Activated CD8-positive, alpha-beta memory T cell treated with anti-CD3 and anti-CD28 coated beads, Interleukin-2, amount 50 U/mL, for 48 hours (primary cell): ENCODE data around the gene MAD1L1.

Source experiments
- DNase-seq: peaks from one replicate; pipeline ENCODE4 v3.0.0-alpha.2; 2020

MAD1L1 gene

GRCh38 chr7:2112261-2113198 lies 120.2 kb downstream of the MAD1L1 start:
- DNase-seq: no peak

GRCh38 chr7:2111568-2111967 lies 121.2 kb downstream of the MAD1L1 start:
- no peak for DNase-seq

GRCh38 chr7:2110610-2111396 lies 121.9 kb downstream of the MAD1L1 start:
- no peak for DNase-seq

- peak; percentile 83 for DNase-seq
These were observed 122.7 kb downstream of the MAD1L1 start for GRCh38 chr7:2109936-2110609.

GRCh38 chr7:2109251-2109872 lies 123.4 kb downstream of the MAD1L1 start:
- DNase-seq: no peak

GRCh38 chr7:2108501-2109250 lies 124.1 kb downstream of the MAD1L1 start:
- DNase-seq: no peak

GRCh38 chr7:2108071-2108455 lies 124.7 kb downstream of the MAD1L1 start:
- no peak for DNase-seq

GRCh38 chr7:2107386-2108070 lies 125.2 kb downstream of the MAD1L1 start:
- DNase-seq: no peak

- no peak for DNase-seq
These were observed 125.8 kb downstream of the MAD1L1 start for GRCh38 chr7:2106924-2107323.

GRCh38 chr7:2106440-2106839 lies 126.3 kb downstream of the MAD1L1 start:
- no peak for DNase-seq

GRCh38 chr7:2105917-2106316 lies 126.8 kb downstream of the MAD1L1 start:
- DNase-seq: no peak

GRCh38 chr7:2105280-2105679 lies 127.5 kb downstream of the MAD1L1 start:
- no peak for DNase-seq

- DNase-seq: no peak
These were observed 128.0 kb downstream of the MAD1L1 start for GRCh38 chr7:2104716-2105115.

GRCh38 chr7:2104107-2104710 lies 128.5 kb downstream of the MAD1L1 start:
- DNase-seq: peak; percentile 88

GRCh38 chr7:2103071-2103898 lies 129.5 kb downstream of the MAD1L1 start:
- DNase-seq: no peak

GRCh38 chr7:2102375-2102723 lies 130.4 kb downstream of the MAD1L1 start:
- no peak for DNase-seq

GRCh38 chr7:2101630-2102374 lies 130.9 kb downstream of the MAD1L1 start:
- no peak for DNase-seq

- DNase-seq: no peak
These were observed 132.2 kb downstream of the MAD1L1 start for GRCh38 chr7:2100278-2101208.
